ENCODE results near the gene GYPE.
"Not testable (repeated sequence)": the region's sequence is repeated elsewhere in the genome, so short reads cannot be mapped to it uniquely, and the experiment has no call there.

DNA sequence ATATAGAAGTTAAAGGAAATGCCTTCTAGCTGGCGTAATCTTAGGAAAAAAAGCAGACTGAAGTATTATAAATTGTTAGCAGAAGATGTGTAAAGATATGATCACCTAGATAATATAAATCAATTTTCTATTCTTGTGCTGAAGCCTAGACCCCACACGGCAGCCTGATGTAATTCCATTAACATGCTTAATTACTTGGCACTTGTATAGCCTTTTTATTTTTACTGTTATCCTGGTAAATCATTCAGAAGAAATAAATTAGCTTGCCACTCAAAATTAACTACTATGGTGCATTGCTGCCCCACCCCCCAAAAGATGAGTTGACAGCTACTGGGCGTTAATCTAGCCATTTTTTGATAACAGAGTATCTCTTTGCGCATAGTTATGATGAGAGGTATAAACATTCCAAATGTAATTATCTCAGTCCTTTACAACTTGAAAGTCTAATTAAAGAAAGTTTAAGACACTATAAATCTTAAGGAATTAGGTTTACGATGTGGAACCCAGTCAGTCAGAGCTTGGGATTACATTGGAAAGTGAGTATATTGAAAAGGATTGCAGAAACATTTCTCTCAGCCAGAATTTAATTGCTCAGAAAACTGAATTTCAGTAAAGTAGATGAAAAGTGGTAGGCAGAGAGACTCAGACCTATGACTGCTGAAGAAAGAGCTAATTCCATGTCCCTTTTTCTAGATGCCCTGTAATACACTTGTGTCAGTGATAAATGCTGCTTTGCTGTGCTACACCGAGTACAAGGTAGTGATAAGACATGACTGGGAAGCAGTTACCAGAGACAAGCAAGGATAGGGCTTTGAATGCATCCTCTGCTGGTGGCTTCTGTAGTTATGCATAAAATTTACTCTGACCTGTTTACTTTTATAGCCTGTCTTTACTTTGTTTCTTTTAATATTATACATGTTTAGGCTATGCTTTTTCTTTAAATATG lies 47.7 kb downstream of the GYPE start:
- TF ChIP-seq POLR2A (IDR thresholded peaks at IDR 0.05; ENCODE audit: low read depth, low read length); GATA2 (IDR thresholded peaks at IDR 0.05; ENCODE audit: insufficient read depth, insufficient read length, low read depth, low read length); EZH2 (IDR thresholded peaks at IDR 0.05; ENCODE audit: borderline replicate concordance, low read depth, low read length, severe bottlenecking); MYC (IDR thresholded peaks at IDR 0.05; ENCODE audit: low read depth, low read length); JUN (IDR thresholded peaks at IDR 0.05; ENCODE audit: borderline replicate concordance, insufficient read depth, insufficient read length, low read depth); FOS (IDR thresholded peaks at IDR 0.05; ENCODE audit: borderline replicate concordance, insufficient read depth, low read length): not testable (repeated sequence)
- TF ChIP-seq, protein P1, sequence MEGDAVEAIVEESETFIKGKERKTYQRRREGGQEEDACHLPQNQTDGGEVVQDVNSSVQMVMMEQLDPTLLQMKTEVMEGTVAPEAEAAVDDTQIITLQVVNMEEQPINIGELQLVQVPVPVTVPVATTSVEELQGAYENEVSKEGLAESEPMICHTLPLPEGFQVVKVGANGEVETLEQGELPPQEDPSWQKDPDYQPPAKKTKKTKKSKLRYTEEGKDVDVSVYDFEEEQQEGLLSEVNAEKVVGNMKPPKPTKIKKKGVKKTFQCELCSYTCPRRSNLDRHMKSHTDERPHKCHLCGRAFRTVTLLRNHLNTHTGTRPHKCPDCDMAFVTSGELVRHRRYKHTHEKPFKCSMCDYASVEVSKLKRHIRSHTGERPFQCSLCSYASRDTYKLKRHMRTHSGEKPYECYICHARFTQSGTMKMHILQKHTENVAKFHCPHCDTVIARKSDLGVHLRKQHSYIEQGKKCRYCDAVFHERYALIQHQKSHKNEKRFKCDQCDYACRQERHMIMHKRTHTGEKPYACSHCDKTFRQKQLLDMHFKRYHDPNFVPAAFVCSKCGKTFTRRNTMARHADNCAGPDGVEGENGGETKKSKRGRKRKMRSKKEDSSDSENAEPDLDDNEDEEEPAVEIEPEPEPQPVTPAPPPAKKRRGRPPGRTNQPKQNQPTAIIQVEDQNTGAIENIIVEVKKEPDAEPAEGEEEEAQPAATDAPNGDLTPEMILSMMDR (IDR thresholded peaks at IDR 0.05; ENCODE audit: extremely low read depth in 1 of 2, insufficient read depth in 1 of 2, low read depth in 1 of 2, low read length in 2 of 2) = not testable (repeated sequence)

All from endothelial cell of umbilical vein (primary cell).